Peyer's patch (tissue), 4 donors: Measurements from ENCODE around the gene NLRC3. TPM values are rescaled to one million over a fixed set of nuclear protein-coding genes. Genes with fewer than 3 reads are reported as not detected.

Experiments used
- DNase-seq, 3 donors: peaks; one replicate each; pipeline ENCODE4 v3.0.0-alpha.2; 2017 to 2019
- H3K27ac ChIP-seq, 4 donors: fragments of 200-600 bp; sonication (generic); one replicate each; pipeline ENCODE4 v1.5.1; 2016 to 2019
- H3K27me3 ChIP-seq, 2 donors: fragments of 200-600 bp; sonication (generic); one replicate each; pipeline ENCODE4 v1.5.1; 2019
- H3K36me3 ChIP-seq, 3 donors: fragments of 200-600 bp; sonication (generic); one replicate each; pipeline ENCODE4 v1.5.1; 2016 to 2019
- H3K4me1 ChIP-seq, 4 donors: fragments of 200-600 bp; sonication (generic); one replicate each; pipeline ENCODE4 v1.5.1; 2016 to 2019
- H3K4me3 ChIP-seq, 4 donors: fragments of 200-600 bp; sonication (generic); 1 replicate in 3 of 4; 2 replicates in 1 of 4; pipeline ENCODE4 v1.5.1; 2016 to 2019; ENCODE audit warnings: mild to moderate bottlenecking in 1 of 4
- H3K9me3 ChIP-seq, 4 donors: fragments of 200-600 bp; sonication (generic); one replicate each; pipeline ENCODE4 v1.5.1; 2016 to 2019; ENCODE audit warnings: mild to moderate bottlenecking in 1 of 4
- POLR2A ChIP-seq, 2 donors: fragments of 450-650 bp; IDR thresholded peaks; one replicate each; pipeline ENCODE4 v1.5.1; 2017; ENCODE audit warnings: antibody characterized with exemption in 2 of 2, mild to moderate bottlenecking in 2 of 2, moderate library complexity in 2 of 2
- total RNA-seq, 4 donors: library from RNA; depleted of rRNA; stranded (reverse); fragments of >200 nt; gene quantifications; one replicate each; pipeline ENCODE4 v1.1.0, GENCODE V29; 2016
- TF ChIP-seq, protein P1 (sequence below), 6 experiments: fragments of 450-650 bp in 4 of 6; fragments of 200-600 bp in 2 of 6; sonication (generic) in 1 of 6; IDR thresholded peaks; one replicate each; pipeline ENCODE4 v1.5.1; 2017 to 2019; ENCODE audit warnings: antibody characterized with exemption in 6 of 6, mild to moderate bottlenecking in 3 of 6, moderate library complexity in 1 of 6

NLRC3 gene
- total RNA-seq, 4 donors from 2014 or later = 4.4 to 32.2 (median 7.3) TPM

DNA sequence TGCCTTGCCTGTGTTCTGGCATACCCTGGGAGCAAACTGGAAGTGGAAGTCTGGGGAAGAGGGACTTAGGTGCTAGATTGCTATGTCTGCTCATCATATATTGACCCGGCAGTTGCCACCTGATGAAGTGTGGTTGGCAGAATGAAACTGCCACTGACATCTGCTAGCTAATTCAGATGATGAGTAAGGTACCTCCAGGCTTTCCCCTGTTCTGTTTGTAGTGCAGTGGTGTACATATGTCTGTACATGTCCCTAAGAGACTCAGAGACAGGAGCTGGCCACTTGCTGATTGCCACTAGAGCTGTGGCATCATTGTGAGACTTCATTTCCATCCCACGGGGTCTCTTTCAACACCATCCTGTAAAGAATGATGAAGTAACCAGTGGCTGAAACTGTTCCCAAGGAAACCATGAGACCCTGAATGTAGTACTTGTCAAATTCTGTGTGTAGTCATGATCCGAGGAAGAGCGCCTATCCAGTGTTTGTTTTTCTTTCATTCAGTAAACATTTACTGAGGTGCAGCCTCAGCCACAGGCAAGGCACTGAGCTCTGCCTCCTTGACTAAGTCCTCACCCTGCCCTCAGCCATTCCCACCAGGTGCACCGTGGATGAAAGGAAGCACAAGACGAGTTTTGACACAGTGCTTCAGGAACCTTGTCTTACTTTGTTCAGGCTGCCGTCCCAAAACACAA lies 63.2 kb downstream of the NLRC3 start:
- peak in 1 of 3 donors; percentile 23 for DNase-seq
- Histone ChIP-seq H3K27me3 (no peaks in the 10 kb centered on the region), H3K27ac (no peak overlapping the region), H3K4me1 (no peaks in the 10 kb centered on the region), H3K36me3 (peaks cover 0 to 72% (median 0%) of the 10 kb centered on the region in 3 donors), H3K9me3 (no peaks in the 10 kb centered on the region), H3K4me3 (no peak overlapping the region)
- TF ChIP-seq, protein P1, sequence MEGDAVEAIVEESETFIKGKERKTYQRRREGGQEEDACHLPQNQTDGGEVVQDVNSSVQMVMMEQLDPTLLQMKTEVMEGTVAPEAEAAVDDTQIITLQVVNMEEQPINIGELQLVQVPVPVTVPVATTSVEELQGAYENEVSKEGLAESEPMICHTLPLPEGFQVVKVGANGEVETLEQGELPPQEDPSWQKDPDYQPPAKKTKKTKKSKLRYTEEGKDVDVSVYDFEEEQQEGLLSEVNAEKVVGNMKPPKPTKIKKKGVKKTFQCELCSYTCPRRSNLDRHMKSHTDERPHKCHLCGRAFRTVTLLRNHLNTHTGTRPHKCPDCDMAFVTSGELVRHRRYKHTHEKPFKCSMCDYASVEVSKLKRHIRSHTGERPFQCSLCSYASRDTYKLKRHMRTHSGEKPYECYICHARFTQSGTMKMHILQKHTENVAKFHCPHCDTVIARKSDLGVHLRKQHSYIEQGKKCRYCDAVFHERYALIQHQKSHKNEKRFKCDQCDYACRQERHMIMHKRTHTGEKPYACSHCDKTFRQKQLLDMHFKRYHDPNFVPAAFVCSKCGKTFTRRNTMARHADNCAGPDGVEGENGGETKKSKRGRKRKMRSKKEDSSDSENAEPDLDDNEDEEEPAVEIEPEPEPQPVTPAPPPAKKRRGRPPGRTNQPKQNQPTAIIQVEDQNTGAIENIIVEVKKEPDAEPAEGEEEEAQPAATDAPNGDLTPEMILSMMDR (IDR thresholded peaks at IDR 0.05) = no peak
- no peak for TF ChIP-seq POLR2A (IDR thresholded peaks at IDR 0.05)

DNA sequence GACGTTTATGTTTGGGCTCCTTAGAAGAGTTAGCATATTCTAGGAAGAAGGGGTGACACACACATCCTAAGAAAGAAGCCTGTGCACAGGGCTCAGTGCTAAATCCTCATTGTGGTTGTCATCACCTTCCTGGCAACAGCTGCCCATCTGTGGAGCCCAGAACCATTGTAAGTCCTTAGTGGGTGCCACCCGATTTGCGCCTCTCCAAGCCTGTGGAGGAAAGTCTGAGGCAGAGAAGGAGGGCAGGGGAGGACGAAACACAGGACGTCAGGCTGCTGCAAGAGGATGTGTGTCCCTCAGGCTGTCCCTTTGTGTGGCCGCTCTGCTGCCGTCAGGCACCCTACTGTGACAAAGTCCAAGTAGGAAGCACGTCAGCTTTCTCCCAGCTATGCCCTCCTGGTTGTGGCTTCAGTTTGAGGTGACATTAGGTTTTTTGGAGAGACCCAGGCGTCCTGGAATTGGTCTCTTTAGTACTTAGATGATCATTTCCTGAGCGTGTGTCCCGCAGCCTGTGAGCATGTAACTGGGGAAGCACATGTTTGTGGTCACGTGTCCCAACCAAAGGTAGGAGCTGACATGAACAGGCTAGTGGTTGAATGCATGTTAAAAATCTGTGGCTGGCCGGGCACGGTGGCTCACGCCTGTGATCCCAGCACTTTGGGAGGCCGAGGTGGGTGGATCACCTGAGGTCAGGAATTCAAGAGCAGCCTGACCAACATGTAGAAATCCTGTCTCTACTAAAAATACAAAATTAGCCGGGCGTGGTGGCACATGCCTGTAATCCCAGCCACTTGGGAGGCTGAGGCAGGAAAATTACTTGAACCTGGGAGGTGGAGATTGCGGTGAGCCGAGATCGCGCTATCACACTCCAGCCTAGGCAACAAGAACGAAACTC lies 65.7 kb downstream of the NLRC3 start:
- H3K4me1 ChIP-seq = no peaks in the 10 kb centered on the region
- peaks cover 0 to 64% (median 0%) of the 10 kb centered on the region in 3 donors for H3K36me3 ChIP-seq
- H3K9me3 ChIP-seq = no peaks in the 10 kb centered on the region
- no peak overlapping the region for H3K4me3 ChIP-seq
- no peak for TF ChIP-seq POLR2A (IDR thresholded peaks at IDR 0.05)
- TF ChIP-seq, protein P1 (IDR thresholded peaks at IDR 0.05) = no peak
- no peaks in the 10 kb centered on the region for H3K27me3 ChIP-seq
- H3K27ac ChIP-seq = no peak overlapping the region
- peak in 1 of 3 donors; percentile 35 for DNase-seq

DNA sequence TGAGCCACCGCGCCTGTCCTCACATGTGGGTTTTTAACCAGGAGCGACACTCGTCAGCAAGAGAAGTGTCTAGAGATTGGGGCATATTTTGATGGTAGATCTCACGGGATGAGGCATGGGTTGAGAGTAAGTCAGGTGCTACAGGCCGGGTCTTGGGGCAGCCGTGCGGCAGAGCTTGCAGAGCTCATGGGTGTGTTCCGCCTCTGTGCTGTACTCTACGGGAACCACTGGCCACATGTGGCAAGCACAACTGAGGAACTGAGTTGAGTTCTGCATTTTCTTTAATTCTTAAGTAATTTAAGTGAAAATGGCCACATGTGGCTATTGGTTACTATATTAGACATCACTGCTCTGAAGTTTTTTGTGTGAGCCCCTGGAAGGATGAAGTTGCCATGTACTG lies 66.8 kb downstream of the NLRC3 start:
- DNase-seq = peak in 1 of 3 donors; percentile 38
- H3K4me3 ChIP-seq = no peak overlapping the region
- H3K27me3 ChIP-seq = no peaks in the 10 kb centered on the region
- peaks cover 0 to 53% (median 0%) of the 10 kb centered on the region in 3 donors for H3K36me3 ChIP-seq
- no peak for TF ChIP-seq POLR2A (IDR thresholded peaks at IDR 0.05)
- TF ChIP-seq, protein P1 (IDR thresholded peaks at IDR 0.05) = no peak
- no peaks in the 10 kb centered on the region for H3K4me1 ChIP-seq
- H3K27ac ChIP-seq = peak overlapping the region in 1 of 4 donors; percentile 11
- H3K9me3 ChIP-seq = no peaks in the 10 kb centered on the region

DNA sequence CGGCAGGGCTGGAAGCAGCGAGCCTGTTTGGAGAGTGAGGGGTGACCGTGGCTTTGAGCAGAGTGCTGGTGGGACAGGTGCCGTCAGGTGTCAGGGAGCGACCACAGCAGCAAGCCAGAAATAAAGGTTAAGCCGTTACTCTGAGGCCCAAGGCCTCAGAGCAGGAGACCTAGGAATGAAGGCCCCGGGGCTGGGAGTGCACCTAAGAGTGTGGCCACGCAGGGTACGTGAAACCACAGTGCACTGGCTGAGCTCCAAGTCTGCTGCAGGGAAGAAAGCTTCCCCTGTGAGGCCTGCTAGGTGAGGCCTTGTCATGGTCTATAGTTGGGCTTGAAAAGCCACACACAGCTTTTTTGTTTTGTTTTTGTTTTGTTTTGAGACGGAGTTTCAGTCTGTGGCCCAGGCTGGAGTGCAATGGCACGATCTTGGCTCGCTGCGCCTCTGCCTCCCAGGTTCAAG lies 67.7 kb downstream of the NLRC3 start:
- TF ChIP-seq POLR2A (IDR thresholded peaks at IDR 0.05) = no peak
- TF ChIP-seq, protein P1 (IDR thresholded peaks at IDR 0.05) = no peak
- H3K4me3 ChIP-seq = no peak overlapping the region
- H3K36me3 ChIP-seq = peaks cover 0 to 46% (median 0%) of the 10 kb centered on the region in 3 donors
- no peaks in the 10 kb centered on the region for H3K27me3 ChIP-seq
- H3K27ac ChIP-seq = peak overlapping the region in 2 of 4 donors; percentile 18 to 35
- H3K9me3 ChIP-seq = no peaks in the 10 kb centered on the region
- H3K4me1 ChIP-seq = no peaks in the 10 kb centered on the region
- DNase-seq = peak in 2 of 3 donors; percentile 71 to 86

DNA sequence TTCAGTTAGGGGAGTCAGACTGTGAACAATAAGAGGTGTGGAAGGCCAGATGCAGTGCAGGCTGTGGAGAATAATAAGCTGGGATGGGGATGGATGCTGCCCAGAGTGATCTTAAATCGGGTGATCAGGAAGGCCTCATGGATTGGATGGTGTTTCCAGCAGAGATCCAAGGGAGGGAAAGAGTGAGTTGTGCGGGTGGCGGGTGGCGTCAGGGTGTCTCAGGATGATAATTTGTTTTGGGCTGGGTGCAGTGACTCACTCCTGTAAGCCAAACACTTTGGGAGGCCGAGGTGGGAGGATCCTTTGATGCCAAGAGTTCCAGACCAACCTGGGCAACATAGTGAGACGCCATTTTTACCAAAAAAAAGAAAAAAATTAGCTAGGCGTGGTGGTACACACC lies 68.5 kb downstream of the NLRC3 start:
- no peak for TF ChIP-seq POLR2A (IDR thresholded peaks at IDR 0.05)
- TF ChIP-seq, protein P1 (IDR thresholded peaks at IDR 0.05) = no peak
- Histone ChIP-seq H3K27ac (peak overlapping the region in 1 of 4 donors; percentile 35), H3K27me3 (no peaks in the 10 kb centered on the region), H3K4me3 (no peak overlapping the region), H3K4me1 (no peaks in the 10 kb centered on the region), H3K9me3 (no peaks in the 10 kb centered on the region), H3K36me3 (peaks cover 0 to 38% (median 0%) of the 10 kb centered on the region in 3 donors)
- peak in 1 of 3 donors; percentile 29 for DNase-seq
